ENCODE measurements around the gene LIPH.
A peak's percentile ranks its signal among the peaks of the same experiment; 100 is the strongest.

Gene LIPH

GRCh38 chr3:185540695-185541094, 11.7 kb downstream of the LIPH start:
- H3K27ac ChIP-seq = no peak overlapping the region
- TF ChIP-seq CTCF (conservative IDR thresholded peaks at IDR 0.05) = no peak

GRCh38 chr3:185539934-185540333, 12.5 kb downstream of the LIPH start:
- no peak for TF ChIP-seq CTCF (conservative IDR thresholded peaks at IDR 0.05)
- H3K27ac ChIP-seq = no peak overlapping the region

- no peak for TF ChIP-seq CTCF (conservative IDR thresholded peaks at IDR 0.05)
- peak overlapping the region; percentile 73 for H3K27ac ChIP-seq
These were observed 14.9 kb downstream of the LIPH start for GRCh38 chr3:185537369-185537970.

- no peak for TF ChIP-seq CTCF (conservative IDR thresholded peaks at IDR 0.05)
- no peak overlapping the region for H3K27ac ChIP-seq
These were observed 17.9 kb downstream of the LIPH start for GRCh38 chr3:185534511-185534910.

GRCh38 chr3:185532901-185533300, 19.5 kb downstream of the LIPH start:
- no peak for TF ChIP-seq CTCF (conservative IDR thresholded peaks at IDR 0.05)
- no peak overlapping the region for H3K27ac ChIP-seq

GRCh38 chr3:185530856-185531255, 21.5 kb downstream of the LIPH start:
- no peak for TF ChIP-seq CTCF (conservative IDR thresholded peaks at IDR 0.05)
- H3K27ac ChIP-seq = no peak overlapping the region

- no peak overlapping the region for H3K27ac ChIP-seq
- no peak for TF ChIP-seq CTCF (conservative IDR thresholded peaks at IDR 0.05)
These were observed 23.9 kb downstream of the LIPH start for GRCh38 chr3:185528532-185528931.
